Astrocyte of the cerebellum (primary cell): Measurements from ENCODE around the gene INPP5F.
A peak's percentile ranks its signal among the peaks of the same experiment; 100 is the strongest.

ENCODE experiments used
- DNase-seq: peaks from one replicate; pipeline ENCODE4 v3.0.0-alpha.2; 2011; ENCODE audit warnings: low read depth
- H3K4me3 ChIP-seq: 2 replicates; pipeline ENCODE4 v1.5.1; 2011; ENCODE audit warnings: mild to moderate bottlenecking, low read depth, low read length, moderate library complexity
- in situ Hi-C: cut with HindIII; loops from 2 replicates; pipeline ENCODE4 v1.10.0; 2017; ENCODE audit warnings: low sequenced_read_pairs
- TF ChIP-seq, protein P1 (sequence below): IDR thresholded peaks from 2 replicates; pipeline ENCODE4 v1.5.1; 2012; ENCODE audit warnings: low read length, low read depth, moderate library complexity, mild to moderate bottlenecking; ENCODE audit errors: missing control alignments

INPP5F gene

DNA sequence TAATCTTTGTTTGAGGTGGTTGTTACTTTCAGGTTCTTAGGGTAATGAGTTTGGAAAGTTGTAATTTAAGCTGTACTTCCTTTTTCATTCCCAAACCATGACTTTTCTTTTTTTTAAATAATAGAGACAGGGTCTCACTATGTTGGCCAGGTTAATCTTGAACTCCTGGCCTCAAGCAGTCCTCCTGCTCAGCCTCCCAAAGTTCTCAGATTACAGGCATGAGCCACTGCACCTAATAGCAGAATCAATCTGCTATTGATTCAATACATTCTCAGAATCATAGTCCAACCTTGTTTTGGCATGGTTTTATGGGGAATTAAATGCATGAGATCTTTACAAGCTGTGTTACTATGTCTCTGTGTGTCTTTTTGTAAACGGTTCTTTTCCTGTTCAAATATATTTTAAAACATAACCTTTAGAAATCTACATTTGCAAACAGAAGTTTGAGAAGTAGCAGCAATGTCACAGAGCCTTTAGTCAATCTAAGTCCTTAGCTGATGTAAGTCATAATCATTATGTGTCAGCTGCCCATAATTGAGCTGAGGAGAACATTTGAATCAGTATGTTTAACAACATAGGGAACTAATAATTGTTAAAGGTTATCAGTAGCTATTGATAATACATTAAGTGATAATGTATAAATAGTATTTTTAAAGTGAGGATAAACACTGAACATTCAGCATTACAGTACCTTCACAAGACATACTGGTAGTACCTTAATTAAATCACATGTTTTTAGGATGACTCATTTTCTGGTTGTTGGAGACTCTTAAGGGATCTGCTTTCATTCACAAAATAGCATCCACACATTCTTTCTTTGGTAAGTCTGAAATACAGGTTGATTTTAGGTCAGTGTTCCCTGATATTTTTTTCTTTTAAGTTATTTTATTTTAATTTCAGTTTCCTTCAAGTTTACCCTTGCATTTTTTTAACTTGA lies 8.8 kb downstream of the INPP5F start:
- no peak overlapping the region for H3K4me3 ChIP-seq
- peak; percentile 53 for DNase-seq
- TF ChIP-seq, protein P1, sequence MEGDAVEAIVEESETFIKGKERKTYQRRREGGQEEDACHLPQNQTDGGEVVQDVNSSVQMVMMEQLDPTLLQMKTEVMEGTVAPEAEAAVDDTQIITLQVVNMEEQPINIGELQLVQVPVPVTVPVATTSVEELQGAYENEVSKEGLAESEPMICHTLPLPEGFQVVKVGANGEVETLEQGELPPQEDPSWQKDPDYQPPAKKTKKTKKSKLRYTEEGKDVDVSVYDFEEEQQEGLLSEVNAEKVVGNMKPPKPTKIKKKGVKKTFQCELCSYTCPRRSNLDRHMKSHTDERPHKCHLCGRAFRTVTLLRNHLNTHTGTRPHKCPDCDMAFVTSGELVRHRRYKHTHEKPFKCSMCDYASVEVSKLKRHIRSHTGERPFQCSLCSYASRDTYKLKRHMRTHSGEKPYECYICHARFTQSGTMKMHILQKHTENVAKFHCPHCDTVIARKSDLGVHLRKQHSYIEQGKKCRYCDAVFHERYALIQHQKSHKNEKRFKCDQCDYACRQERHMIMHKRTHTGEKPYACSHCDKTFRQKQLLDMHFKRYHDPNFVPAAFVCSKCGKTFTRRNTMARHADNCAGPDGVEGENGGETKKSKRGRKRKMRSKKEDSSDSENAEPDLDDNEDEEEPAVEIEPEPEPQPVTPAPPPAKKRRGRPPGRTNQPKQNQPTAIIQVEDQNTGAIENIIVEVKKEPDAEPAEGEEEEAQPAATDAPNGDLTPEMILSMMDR: no peak
- in situ Hi-C loops: no loop called here

GRCh38 chr10:119735451-119735850 lies 9.6 kb downstream of the INPP5F start:
- in situ Hi-C loops: no loop called here
- no peak overlapping the region for H3K4me3 ChIP-seq
- TF ChIP-seq, protein P1: no peak
- DNase-seq: no peak

GRCh38 chr10:119736220-119736619 lies 10.4 kb downstream of the INPP5F start:
- no peak overlapping the region for H3K4me3 ChIP-seq
- in situ Hi-C loops: no loop called here
- TF ChIP-seq, protein P1: no peak
- DNase-seq: no peak

GRCh38 chr10:119737039-119737663 lies 11.3 kb downstream of the INPP5F start:
- no peak for DNase-seq
- TF ChIP-seq, protein P1: no peak
- no peak overlapping the region for H3K4me3 ChIP-seq
- in situ Hi-C loops: no loop called here

DNA sequence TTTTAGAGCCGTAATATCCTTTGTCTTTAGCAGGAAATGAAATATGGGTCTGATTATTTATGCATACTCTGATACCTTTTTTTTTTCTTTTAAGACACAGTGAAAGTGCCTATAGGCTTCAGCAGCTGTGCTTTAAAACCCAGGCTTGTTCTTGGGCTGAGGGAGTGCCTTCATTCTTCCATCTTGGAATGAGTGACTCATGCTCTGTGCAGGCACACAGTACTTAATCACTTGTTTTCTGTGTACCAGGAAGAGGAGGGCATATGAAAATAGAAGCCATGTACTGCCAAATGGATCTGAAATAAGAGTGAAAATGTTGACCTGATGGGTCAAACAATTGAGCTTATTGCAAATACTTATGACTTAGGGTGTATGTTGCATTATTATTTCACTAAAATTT lies 12.0 kb downstream of the INPP5F start:
- H3K4me3 ChIP-seq: no peak overlapping the region
- in situ Hi-C loops: no loop called here
- TF ChIP-seq, protein P1: no peak
- DNase-seq: peak; percentile 50

DNA sequence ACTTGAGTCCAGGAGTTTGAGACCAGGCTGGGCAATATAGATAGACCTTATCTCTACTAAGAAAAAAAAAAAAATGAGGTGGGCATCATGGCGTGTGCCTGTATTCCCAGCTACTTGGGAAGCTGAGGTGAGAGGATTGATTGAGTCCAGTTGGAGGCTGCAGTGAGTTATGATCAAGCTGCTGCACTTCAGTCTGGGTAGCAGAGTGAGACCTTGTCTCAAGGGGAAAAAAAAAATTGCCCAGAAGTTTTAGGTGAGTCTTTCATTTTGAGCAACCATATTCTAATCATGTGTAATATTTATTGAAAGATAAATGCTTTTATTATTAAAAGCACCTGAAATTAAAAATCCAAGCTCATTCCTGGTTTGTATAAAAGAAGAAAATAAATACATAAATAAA lies 13.1 kb downstream of the INPP5F start:
- no peak for DNase-seq
- in situ Hi-C loops: no loop called here
- TF ChIP-seq, protein P1: no peak
- H3K4me3 ChIP-seq: no peak overlapping the region
